NT2/D1 (cell line): ENCODE measurements around the gene PTPN22.

ENCODE experiments used
- DNase-seq: peaks from one replicate; pipeline ENCODE4 v3.0.0-alpha.2; 2011; ENCODE audit warnings: low read depth, low spot score
- H3K27me3 ChIP-seq: 2 replicates; pipeline ENCODE4 v1.6.0; 2011; ENCODE audit warnings: mild to moderate bottlenecking; ENCODE audit not compliant: insufficient read length, insufficient read depth
- H3K36me3 ChIP-seq: 2 replicates; pipeline ENCODE4 v1.6.1; 2011; ENCODE audit warnings: mild to moderate bottlenecking, low read length, mixed read lengths; ENCODE audit not compliant: insufficient read depth, insufficient read length
- H3K4me1 ChIP-seq: 2 replicates; pipeline ENCODE4 v1.5.1; 2011; ENCODE audit not compliant: insufficient read depth, insufficient read length
- H3K4me3 ChIP-seq: 2 replicates; pipeline ENCODE4 v1.5.1; 2011; ENCODE audit warnings: low read depth; ENCODE audit not compliant: insufficient read length
- H3K9ac ChIP-seq: 2 replicates; pipeline ENCODE4 v1.6.0; 2011; ENCODE audit warnings: low read depth; ENCODE audit not compliant: insufficient read length
- H3K9me3 ChIP-seq: 2 replicates; pipeline ENCODE4 v1.5.1; 2011; ENCODE audit warnings: mild to moderate bottlenecking, low read length; ENCODE audit not compliant: insufficient read depth
- SUZ12 ChIP-seq: IDR thresholded peaks from 2 replicates; pipeline ENCODE4 v1.6.1; 2011; ENCODE audit not compliant: insufficient read length, insufficient read depth; ENCODE audit errors: extremely low read depth
- YY1 ChIP-seq: IDR thresholded peaks from 2 replicates; pipeline ENCODE4 v1.6.1; 2011; ENCODE audit not compliant: insufficient read length, insufficient read depth
- ZNF274 ChIP-seq: IDR thresholded peaks from 2 replicates; pipeline ENCODE4 v1.6.1; 2011; ENCODE audit warnings: mild to moderate bottlenecking, low read depth, low read length

The PTPN22 gene

GRCh38 chr1:113905435-113905861 is 33.9 kb upstream of the PTPN22 start:
- Histone ChIP-seq H3K27me3 (no peaks in the 10 kb centered on the region), H3K4me1 (no peaks in the 10 kb centered on the region), H3K4me3 (peak overlapping the region; percentile 99), H3K9ac (peak overlapping the region; percentile 99), H3K36me3 (peaks cover 61% of the 10 kb centered on the region), H3K9me3 (no peaks in the 10 kb centered on the region)
- peak; percentile 23 for DNase-seq
- TF ChIP-seq ZNF274 (no peak), SUZ12 (no peak), YY1 (no peak)

GRCh38 chr1:113904674-113905434 is 33.3 kb upstream of the PTPN22 start, which contains the start of the genes AP4B1 and DCLRE1B:
AP4B1 (minus strand) TSS chr1:113904799; CDS start chr1:113904717, 82 bp downstream.
DCLRE1B (plus strand) TSS chr1:113905326; CDS start chr1:113905587, 261 bp downstream.
- Histone ChIP-seq H3K4me3 (peak within 1 kb of the TSS; percentile 99), H3K9me3 (no peaks in the 10 kb centered on the region), H3K36me3 (peaks cover 61% of the 10 kb centered on the region), H3K27me3 (no peaks in the 10 kb centered on the region), H3K4me1 (no peaks in the 10 kb centered on the region), H3K9ac (peak within 1 kb of the TSS; percentile 99)
- TF ChIP-seq YY1 = peak; percentile 36
- no peak for TF ChIP-seq ZNF274
- DNase-seq = peak; percentile 100

- DNase-seq = peak; percentile 49
- H3K4me3 ChIP-seq = peak overlapping the region; percentile 99
- peak overlapping the region; percentile 96 for H3K9ac ChIP-seq
- no peaks in the 10 kb centered on the region for H3K27me3 ChIP-seq
- TF ChIP-seq YY1 (no peak), SUZ12 (no peak), ZNF274 (no peak)
- peaks cover 61% of the 10 kb centered on the region for H3K36me3 ChIP-seq
- H3K4me1 ChIP-seq = no peaks in the 10 kb centered on the region
- no peaks in the 10 kb centered on the region for H3K9me3 ChIP-seq
Observed at GRCh38 chr1:113904293-113904673, 32.8 kb upstream of the PTPN22 start.

- H3K27me3 ChIP-seq = no peaks in the 10 kb centered on the region
- H3K36me3 ChIP-seq = peaks cover 62% of the 10 kb centered on the region
- TF ChIP-seq SUZ12 (no peak), ZNF274 (no peak), YY1 (no peak)
- H3K9ac ChIP-seq = peak overlapping the region; percentile 96
- no peaks in the 10 kb centered on the region for H3K4me1 ChIP-seq
- H3K4me3 ChIP-seq = peak overlapping the region; percentile 99
- no peaks in the 10 kb centered on the region for H3K9me3 ChIP-seq
- no peak for DNase-seq
Observed at GRCh38 chr1:113903501-113904292, 32.2 kb upstream of the PTPN22 start.

- Histone ChIP-seq H3K4me1 (no peaks in the 10 kb centered on the region), H3K9ac (no peak overlapping the region), H3K9me3 (no peaks in the 10 kb centered on the region), H3K4me3 (no peak overlapping the region), H3K27me3 (no peaks in the 10 kb centered on the region), H3K36me3 (peaks cover 64% of the 10 kb centered on the region)
- DNase-seq = no peak
- TF ChIP-seq ZNF274 = no peak
- no peak for TF ChIP-seq YY1
- TF ChIP-seq SUZ12 = no peak
Observed at GRCh38 chr1:113901191-113901590, 29.7 kb upstream of the PTPN22 start.

GRCh38 chr1:113899111-113899510 is 27.6 kb upstream of the PTPN22 start:
- Histone ChIP-seq H3K4me3 (no peak overlapping the region), H3K27me3 (no peaks in the 10 kb centered on the region), H3K4me1 (no peaks in the 10 kb centered on the region), H3K9ac (no peak overlapping the region), H3K9me3 (no peaks in the 10 kb centered on the region), H3K36me3 (peaks cover 85% of the 10 kb centered on the region)
- DNase-seq = no peak
- no peak for TF ChIP-seq SUZ12
- no peak for TF ChIP-seq YY1
- no peak for TF ChIP-seq ZNF274

GRCh38 chr1:113898241-113898814 is 26.8 kb upstream of the PTPN22 start:
- no peaks in the 10 kb centered on the region for H3K27me3 ChIP-seq
- peaks cover 86% of the 10 kb centered on the region for H3K36me3 ChIP-seq
- TF ChIP-seq ZNF274 (no peak), YY1 (no peak)
- no peaks in the 10 kb centered on the region for H3K4me1 ChIP-seq
- no peak for DNase-seq
- H3K4me3 ChIP-seq = no peak overlapping the region
- H3K9ac ChIP-seq = no peak overlapping the region
- H3K9me3 ChIP-seq = no peaks in the 10 kb centered on the region
